Uterus (tissue), 4 donors: ENCODE measurements around the gene AFF4. TPM values are rescaled to one million over a fixed set of nuclear protein-coding genes. Genes with fewer than 3 reads are reported as not detected.

Experiments
- DNase-seq, 2 donors: peaks; one replicate each; pipeline ENCODE4 v3.0.0-alpha.2; 2019 to 2020
- H3K27ac ChIP-seq, 2 donors: fragments of 200-600 bp; sonication (generic); 1 replicate in 1 of 2; 2 replicates in 1 of 2; pipeline ENCODE4 v1.5.1; 2016 to 2018
- H3K27me3 ChIP-seq, 2 donors: fragments of 200-600 bp; sonication (generic); one replicate each; pipeline ENCODE4 v1.5.1; 2018 to 2019; ENCODE audit warnings: control low read depth in 1 of 2
- H3K36me3 ChIP-seq, 2 donors: fragments of 200-600 bp; sonication (generic); one replicate each; pipeline ENCODE4 v1.5.1; 2019; ENCODE audit warnings: control low read depth in 1 of 2
- H3K4me1 ChIP-seq, 2 donors: fragments of 200-600 bp; sonication (generic); one replicate each; pipeline ENCODE4 v1.5.1; 2018 to 2019; ENCODE audit warnings: control low read depth in 1 of 2
- H3K4me3 ChIP-seq, 2 donors: fragments of 200-600 bp; sonication (generic); 1 replicate in 1 of 2; 2 replicates in 1 of 2; pipeline ENCODE4 v1.5.1; 2018 to 2019; ENCODE audit warnings: mild to moderate bottlenecking in 1 of 2
- H3K9me3 ChIP-seq, 2 donors: fragments of 200-600 bp; sonication (generic); one replicate each; pipeline ENCODE4 v1.5.1; 2019; ENCODE audit warnings: control low read depth in 1 of 2
- CTCF ChIP-seq, 4 experiments: fragments of 200-600 bp in 2 of 4; fragments of 450-650 bp in 2 of 4; sonication (generic) in 2 of 4; IDR thresholded peaks; one replicate each; pipeline ENCODE4 v1.5.1; 2016 to 2019; ENCODE audit warnings: antibody characterized with exemption in 4 of 4, mild to moderate bottlenecking in 2 of 4, moderate library complexity in 1 of 4
- POLR2A ChIP-seq, 2 donors: fragments of 450-650 bp; IDR thresholded peaks; one replicate each; pipeline ENCODE4 v1.6.1; 2016; ENCODE audit warnings: antibody characterized with exemption in 2 of 2, mild to moderate bottlenecking in 1 of 2, moderate library complexity in 1 of 2
- intact Hi-C: fragments of 100-400 bp; cut with DNase I; formaldehyde crosslinking; loops from one replicate; pipeline ENCODE4 v1.15.1; 2023; ENCODE audit warnings: low total_unique reads
- small RNA-seq: library from RNA; depleted of rRNA; stranded (forward); fragments of <200 nt; gene quantifications from one replicate; pipeline ENCODE3, GENCODE V24; 2016
- total RNA-seq, 4 donors: library from RNA; depleted of rRNA in 3 of 4; stranded (reverse); fragments of >200 nt in 3 of 4; gene quantifications; one replicate each; pipeline versions ENCODE4 v1.1.0 to v1.2.4, GENCODE V29; 2014 to 2023
- donor health status: DM: yes; HTN: yes; CAD: no.

The AFF4 gene
- total RNA-seq, 4 donors from 2014 or later: 39.1 to 104 (median 66.5) TPM

- H3K36me3 ChIP-seq: no peaks in the 10 kb centered on the region
- no peaks in the 10 kb centered on the region for H3K27me3 ChIP-seq
- no peaks in the 10 kb centered on the region for H3K9me3 ChIP-seq
- peak overlapping the region in 1 of 2 donors; percentile 41 for H3K27ac ChIP-seq
- H3K4me1 ChIP-seq: peaks cover 0 to 3% of the 10 kb centered on the region in 2 donors
- TF ChIP-seq CTCF (IDR thresholded peaks at IDR 0.05) (no peak), POLR2A (IDR thresholded peaks at IDR 0.05) (no peak)
- no peak for DNase-seq
- intact Hi-C loops: loop anchor here (10.0 kb wide), 1 partner anchor 57 kb away; no protein-coding TSS in a partner anchor
- no peak overlapping the region for H3K4me3 ChIP-seq
Observed at GRCh38 chr5:132827943-132828673, 135.3 kb downstream of the AFF4 start.

- H3K36me3 ChIP-seq: no peaks in the 10 kb centered on the region
- H3K27ac ChIP-seq: peak overlapping the region in 1 of 2 donors; percentile 41
- H3K27me3 ChIP-seq: no peaks in the 10 kb centered on the region
- TF ChIP-seq CTCF (IDR thresholded peaks at IDR 0.05) (no peak), POLR2A (IDR thresholded peaks at IDR 0.05) (no peak)
- H3K4me3 ChIP-seq: no peak overlapping the region
- intact Hi-C loops: loop anchor here (10.0 kb wide), 1 partner anchor 58 kb away; no protein-coding TSS in a partner anchor
- H3K4me1 ChIP-seq: peaks cover 0 to 3% of the 10 kb centered on the region in 2 donors
- DNase-seq: no peak
- H3K9me3 ChIP-seq: no peaks in the 10 kb centered on the region
Observed at GRCh38 chr5:132826424-132827082, 136.9 kb downstream of the AFF4 start.

GRCh38 chr5:132825834-132826391 lies 137.5 kb downstream of the AFF4 start:
- no peak for DNase-seq
- Histone ChIP-seq H3K4me3 (no peak overlapping the region), H3K9me3 (no peaks in the 10 kb centered on the region), H3K27me3 (no peaks in the 10 kb centered on the region), H3K36me3 (no peaks in the 10 kb centered on the region), H3K4me1 (peaks cover 0 to 3% of the 10 kb centered on the region in 2 donors), H3K27ac (peak overlapping the region in 1 of 2 donors; percentile 41)
- intact Hi-C loops: loop anchor here (10.0 kb wide), 1 partner anchor 59 kb away; no protein-coding TSS in a partner anchor
- TF ChIP-seq POLR2A (IDR thresholded peaks at IDR 0.05) (no peak), CTCF (IDR thresholded peaks at IDR 0.05) (no peak)

Small RNAs within 50 kb of the gene (small RNA-seq; reads per million reads assigned to genes)
- gene AC113410.1 (not detected), gene ATP6V0E1P1 (not detected), gene RF00019 (not detected), gene RNA5SP192 (not detected)

Other genes with a start within 250 kb of the AFF4 start
- 100 to 1,000 TPM in 1 of 4 donors, 10 to 100 TPM in 2, 1 to 10 TPM in 1; 5.9 to 203 (median 19.5) TPM for gene KIF3A, start 226.1 kb downstream of the AFF4 start, total RNA-seq
- gene CCNI2, start 216.2 kb downstream of the AFF4 start, total RNA-seq: not detected
- gene SEPTIN8, start 186.4 kb downstream of the AFF4 start, total RNA-seq: 10 to 100 TPM; 17.7 to 49.4 (median 36.4) TPM
- under 1 TPM in 3 of 4 donors, not detected in 1; under 0.01 to 0.14 (median 0.12) TPM for gene SOWAHA, start 150.3 kb downstream of the AFF4 start, total RNA-seq
- gene SHROOM1, start 133.0 kb downstream of the AFF4 start, total RNA-seq: 10 to 100 TPM in 3 of 4 donors, 1 to 10 TPM in 1; 5.0 to 28.0 (median 12.3) TPM
- 1 to 10 TPM in 1 of 4 donors, under 1 TPM in 2, not detected in 1; 0.18 to 1.8 (median 0.62) TPM for gene GDF9, start 97.2 kb downstream of the AFF4 start, total RNA-seq
- gene UQCRQ, start 97.0 kb downstream of the AFF4 start, total RNA-seq: 100 to 1,000 TPM in 2 of 4 donors, 10 to 100 TPM in 2; 30.5 to 196 (median 115) TPM
- gene LEAP2, start 90.0 kb downstream of the AFF4 start, total RNA-seq: 1 to 10 TPM in 2 of 4 donors, under 1 TPM in 1, not detected in 1; 0.88 to 3.4 (median 1.1) TPM
- 10 to 100 TPM in 3 of 4 donors, 1 to 10 TPM in 1; 5.6 to 25.7 (median 16.0) TPM for gene ZCCHC10, start 62.9 kb upstream of the AFF4 start, total RNA-seq
- gene HSPA4, start 88.4 kb upstream of the AFF4 start, total RNA-seq: 100 to 1,000 TPM in 1 of 4 donors, 10 to 100 TPM in 3; 22.4 to 107 (median 72.4) TPM